Amniotic stem cell (primary cell): ENCODE measurements around the gene RUFY1.
"Not testable (repeated sequence)": the region's sequence is repeated elsewhere in the genome, so short reads cannot be mapped to it uniquely, and the experiment has no call there.

ENCODE experiments used
- DNase-seq: peaks from one replicate; lab custom pipeline; 2025; lab: John Stamatoyannopoulos, UW

RUFY1 gene

GRCh38 chr5:179621551-179622214, 71.3 kb downstream of the RUFY1 start:
- no peak for DNase-seq

- peak; percentile 96 for DNase-seq
Measured at GRCh38 chr5:179623003-179623905, 72.9 kb downstream of the RUFY1 start, which contains the start of gene HNRNPH1. Gene HNRNPH1 (minus strand): TSS chr5:179623671. CDS start chr5:179623133, 538 bp downstream.

GRCh38 chr5:179623906-179624741, 73.8 kb downstream of the RUFY1 start:
- peak; percentile 20 for DNase-seq

GRCh38 chr5:179624841-179625271, 74.5 kb downstream of the RUFY1 start:
- no peak for DNase-seq

- not testable (repeated sequence) for DNase-seq
Measured at GRCh38 chr5:179633501-179634369, 83.4 kb downstream of the RUFY1 start.

- not testable (repeated sequence) for DNase-seq
Measured at GRCh38 chr5:179634370-179635172, 84.2 kb downstream of the RUFY1 start.

- not testable (repeated sequence) for DNase-seq
Measured at GRCh38 chr5:179639296-179639695, 88.9 kb downstream of the RUFY1 start.

GRCh38 chr5:179641745-179642144, 91.4 kb downstream of the RUFY1 start:
- not testable (repeated sequence) for DNase-seq

GRCh38 chr5:179642626-179643025, 92.3 kb downstream of the RUFY1 start:
- not testable (repeated sequence) for DNase-seq

GRCh38 chr5:179643141-179643920, 93.0 kb downstream of the RUFY1 start:
- DNase-seq, result not testable (repeated sequence)

GRCh38 chr5:179644766-179645165, 94.4 kb downstream of the RUFY1 start:
- DNase-seq, result not testable (repeated sequence)

GRCh38 chr5:179648410-179648809, 98.1 kb downstream of the RUFY1 start:
- no peak for DNase-seq

- not testable (repeated sequence) for DNase-seq
Measured at GRCh38 chr5:179649166-179649703, 98.9 kb downstream of the RUFY1 start.

- DNase-seq, result not testable (repeated sequence)
Measured at GRCh38 chr5:179650245-179650644, 99.9 kb downstream of the RUFY1 start.

GRCh38 chr5:179653135-179653534, 102.8 kb downstream of the RUFY1 start:
- DNase-seq, result not testable (repeated sequence)

GRCh38 chr5:179657302-179658178, 107.2 kb downstream of the RUFY1 start:
- not testable (repeated sequence) for DNase-seq

- DNase-seq, result not testable (repeated sequence)
Measured at GRCh38 chr5:179658179-179658856, 108.0 kb downstream of the RUFY1 start.
